Effector CD8-positive, alpha-beta T cell (primary cell): ENCODE data around the gene ANKRD29.
"Not testable (repeated sequence)": the region's sequence is repeated elsewhere in the genome, so short reads cannot be mapped to it uniquely, and the experiment has no call there.

Experiments used
- DNase-seq: peaks from one replicate; lab custom pipeline; 2025; lab: John Stamatoyannopoulos, UW

The ANKRD29 gene

DNA sequence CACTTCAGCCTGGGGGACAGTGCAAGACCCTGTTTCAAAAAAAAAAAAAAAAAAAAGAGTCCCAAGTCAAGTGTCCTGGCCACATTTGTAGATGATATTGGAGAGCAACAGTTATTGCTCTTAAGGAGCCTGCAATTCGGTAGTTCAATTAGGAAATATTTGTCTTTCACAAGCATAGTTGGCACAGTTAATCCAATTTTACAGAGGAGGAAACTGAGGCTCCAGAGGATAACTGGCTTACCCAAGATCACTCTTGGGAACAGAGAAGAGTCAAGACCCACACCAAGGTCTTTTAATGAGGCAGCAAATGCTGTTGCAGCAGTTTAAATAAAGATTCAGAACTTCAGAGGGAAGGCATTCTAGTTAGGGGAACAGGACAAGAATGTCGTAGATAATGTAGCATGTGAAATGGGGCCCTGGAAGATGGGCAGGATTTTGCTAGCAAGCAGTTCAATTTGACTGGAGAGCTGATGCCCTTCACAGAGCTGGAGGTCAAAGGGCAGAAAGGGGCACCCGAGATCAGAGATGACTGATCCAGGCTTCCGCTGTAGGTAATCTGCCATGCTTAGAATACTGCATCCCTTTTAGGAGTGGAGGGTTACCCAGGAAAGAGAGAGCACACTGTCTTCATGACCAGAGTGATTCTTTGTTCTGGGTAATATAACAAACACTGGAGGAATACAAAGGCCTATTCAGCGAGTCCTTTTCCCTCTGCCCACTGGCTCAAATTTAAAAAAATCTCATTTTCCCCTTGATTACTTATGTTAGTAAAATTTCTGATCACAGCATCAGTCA lies 79.4 kb downstream of the ANKRD29 start:
- no peak for DNase-seq

DNA sequence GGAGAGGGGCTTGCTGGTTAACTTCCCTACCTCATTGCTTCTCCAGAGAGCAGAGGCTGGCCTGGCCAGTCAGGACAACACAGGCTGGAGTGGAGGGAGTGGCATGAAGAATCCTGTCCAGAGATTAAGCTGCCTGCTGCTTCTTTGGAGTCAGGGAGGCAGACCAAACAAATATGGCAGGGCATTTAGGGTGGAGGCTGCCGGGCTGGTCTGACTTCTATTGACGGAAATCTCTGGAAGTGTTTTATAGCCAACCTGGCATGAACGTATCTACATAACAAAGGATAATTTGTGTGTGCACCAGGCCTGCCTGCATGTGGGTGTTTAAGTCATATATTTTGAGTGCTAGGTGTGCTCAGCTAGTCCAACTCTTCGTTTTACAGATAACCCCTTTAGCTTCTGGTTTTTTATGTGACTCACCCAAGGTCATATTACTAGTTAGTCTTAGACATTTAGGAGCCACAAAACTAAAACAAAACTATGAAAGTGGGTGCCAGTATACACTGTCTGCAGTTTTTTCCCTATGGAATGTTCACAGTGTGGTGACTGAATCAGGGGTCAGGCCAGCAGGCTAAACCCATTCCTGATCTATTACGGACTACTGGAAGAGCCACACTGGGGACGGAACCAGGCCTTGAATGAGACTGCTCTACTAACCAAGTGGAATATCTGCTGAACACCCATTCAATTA lies 81.9 kb downstream of the ANKRD29 start:
- no peak for DNase-seq

DNA sequence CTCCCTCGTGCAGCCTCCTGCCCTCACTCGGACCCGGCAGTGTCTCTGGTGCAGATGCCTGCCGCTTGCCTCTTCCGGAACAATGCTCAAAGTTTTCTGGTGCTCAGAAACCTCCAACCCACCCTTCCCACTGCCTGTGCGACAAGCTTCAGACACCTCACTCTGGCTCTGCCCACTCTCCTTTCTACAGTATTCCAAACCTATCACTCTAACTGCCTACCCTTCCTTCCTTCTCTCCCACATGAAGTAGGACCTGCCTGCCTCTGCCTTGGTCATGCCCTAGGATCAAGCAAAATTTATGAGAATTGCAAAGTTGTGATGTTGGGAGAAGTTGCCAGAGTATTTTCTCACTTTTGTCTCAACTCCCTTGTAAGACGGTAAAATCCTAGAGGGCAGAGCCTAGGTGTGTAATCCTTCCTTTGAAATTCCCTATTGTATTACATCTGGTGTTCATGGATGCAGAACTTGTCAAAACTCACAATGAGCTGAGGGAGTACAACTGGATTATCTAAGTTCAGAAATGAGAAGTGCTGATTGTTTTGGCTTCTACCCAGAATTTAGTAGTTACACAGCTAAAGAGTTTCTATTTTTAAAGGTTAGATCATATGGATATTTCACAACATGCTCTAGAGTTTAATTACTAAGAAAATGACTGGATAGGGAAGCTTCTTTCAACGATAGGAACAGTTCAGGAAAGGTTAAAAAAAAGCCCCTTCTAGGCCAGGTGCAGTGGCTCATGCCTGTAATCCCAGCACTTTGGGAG lies 83.6 kb downstream of the ANKRD29 start:
- DNase-seq, result no peak

DNA sequence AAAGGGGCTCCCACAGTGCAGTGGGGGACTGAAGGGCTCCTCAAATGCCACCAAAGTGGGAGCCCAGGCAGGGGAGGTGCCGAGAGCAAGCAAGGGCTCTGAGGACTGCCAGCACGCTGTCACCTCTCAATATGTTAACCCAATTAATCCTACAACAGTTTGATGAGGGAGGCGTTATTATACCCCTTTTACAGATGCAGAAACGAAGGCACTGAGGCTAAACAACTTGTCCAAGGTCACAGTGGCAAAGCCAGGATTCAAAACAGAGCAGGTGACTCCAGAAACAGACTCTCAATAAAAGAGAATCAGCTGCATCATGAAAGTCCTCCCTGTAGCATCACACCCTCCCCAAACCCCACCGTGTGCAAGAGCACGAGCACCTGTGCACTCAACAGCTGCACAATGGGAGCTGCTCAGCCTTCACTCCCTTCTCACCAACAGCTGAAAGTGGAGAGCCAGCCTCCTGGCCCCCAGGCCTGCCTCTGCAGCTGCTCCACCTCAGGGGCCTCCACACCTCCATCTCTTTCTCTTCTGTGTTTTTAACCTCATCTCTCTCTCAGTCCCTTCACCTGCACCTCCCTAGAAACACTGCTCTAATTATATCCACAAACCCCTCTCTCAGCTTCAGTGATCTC lies 84.5 kb downstream of the ANKRD29 start:
- no peak for DNase-seq

DNA sequence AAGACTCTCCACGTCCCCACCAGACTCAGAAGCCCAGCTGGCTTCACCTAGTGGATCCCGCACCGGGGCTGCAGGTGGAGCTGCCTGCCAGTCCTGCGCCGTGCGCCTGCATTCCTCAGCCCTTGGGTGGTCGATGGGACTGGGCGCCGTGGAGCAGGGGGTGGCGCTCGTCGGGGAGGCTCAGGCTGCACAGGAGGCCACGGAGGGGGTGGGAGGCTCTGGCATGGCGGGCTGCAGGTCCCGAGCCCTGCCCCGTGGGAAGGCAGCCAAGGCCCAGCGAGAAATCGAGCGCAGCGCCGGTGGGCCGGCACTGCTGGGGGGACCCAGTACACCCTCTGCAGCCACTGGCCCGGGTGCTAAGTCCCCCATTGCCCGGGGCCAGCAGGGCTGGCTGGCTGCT lies 85.2 kb downstream of the ANKRD29 start:
- not testable (repeated sequence) for DNase-seq

DNA sequence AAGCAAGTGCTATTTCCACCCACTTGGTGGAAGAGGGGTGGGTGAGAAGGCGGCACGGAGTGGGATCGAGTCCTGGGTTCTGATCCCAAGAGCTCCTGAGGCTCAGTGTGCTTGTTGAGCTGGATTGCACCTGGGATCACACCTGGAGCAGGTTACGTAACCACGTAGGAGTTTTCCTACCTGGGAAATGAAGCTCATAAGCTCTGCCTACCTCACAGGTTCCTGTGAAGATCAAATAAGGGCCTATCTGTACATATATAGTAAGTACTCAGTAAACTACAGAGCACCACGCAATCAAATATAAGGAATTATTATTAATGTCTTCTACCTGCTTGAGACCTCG lies 87.4 kb downstream of the ANKRD29 start:
- no peak for DNase-seq

DNA sequence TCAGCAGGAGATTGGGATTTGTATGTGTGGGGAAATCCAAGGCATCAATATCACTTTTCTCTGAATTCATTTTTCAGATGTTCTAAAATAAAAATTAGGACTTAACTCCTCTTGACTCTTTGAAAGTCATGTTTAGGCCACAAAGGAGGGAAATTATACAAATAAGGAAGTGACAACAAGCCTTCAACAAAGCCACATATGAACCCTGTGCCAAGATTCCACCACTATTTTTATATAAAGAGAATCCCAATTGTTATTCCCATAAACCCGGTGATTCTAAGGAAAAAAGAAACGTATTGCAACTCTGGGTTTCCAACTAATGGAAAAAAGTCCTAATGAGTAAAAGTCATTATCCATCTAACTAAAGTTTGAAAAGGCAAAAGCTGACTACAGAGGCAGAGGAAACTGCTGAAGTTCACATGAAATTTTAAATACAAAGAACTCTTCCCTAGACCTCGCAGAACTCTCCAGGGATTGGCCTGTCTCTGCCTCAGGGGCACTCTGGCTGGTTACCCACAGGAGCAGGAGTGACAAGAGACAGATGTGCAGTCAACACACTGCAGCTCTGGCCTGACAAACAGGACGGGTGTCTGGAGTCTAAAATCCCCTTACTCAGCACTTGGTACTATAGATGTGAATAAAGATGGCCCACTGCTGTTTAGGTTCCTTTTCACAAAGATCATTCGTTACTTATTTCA lies 88.0 kb downstream of the ANKRD29 start:
- no peak for DNase-seq

DNA sequence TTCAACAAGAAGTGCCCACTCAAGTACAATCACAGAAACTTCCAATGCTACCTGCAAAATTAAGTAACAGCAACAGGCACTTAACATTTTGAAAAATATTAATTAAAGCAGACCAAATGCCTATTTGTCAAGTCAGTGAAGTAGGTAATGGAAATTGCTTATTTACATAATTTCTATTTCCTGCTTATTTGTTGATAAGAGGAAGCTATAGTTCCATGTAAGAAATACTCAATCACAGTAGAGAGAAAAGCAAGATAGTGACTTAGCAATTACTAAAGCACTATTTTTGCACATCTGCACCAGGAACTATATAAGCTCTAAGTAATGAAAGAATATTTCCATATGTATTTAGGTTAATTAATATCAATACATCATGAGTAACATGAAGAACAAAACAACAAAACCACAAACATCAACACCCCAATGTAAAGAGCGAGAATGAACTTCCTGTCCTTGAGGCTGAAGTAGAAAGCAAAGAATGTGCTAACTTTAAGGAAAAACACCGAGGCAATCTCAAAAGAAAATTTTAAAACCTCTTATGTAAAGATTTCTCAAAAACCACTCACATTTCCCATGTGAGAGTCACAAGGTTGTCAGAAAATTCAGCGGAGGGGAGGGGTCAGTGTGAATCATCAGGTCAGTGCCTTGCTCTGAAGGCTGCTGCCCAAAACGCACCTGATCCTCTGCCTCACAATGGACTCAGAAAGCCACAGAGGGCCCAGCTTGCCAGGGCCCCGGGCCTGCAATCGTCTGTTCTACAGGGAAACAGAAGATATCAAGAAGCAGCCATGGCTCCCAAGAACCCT lies 88.9 kb downstream of the ANKRD29 start:
- DNase-seq, result no peak

DNA sequence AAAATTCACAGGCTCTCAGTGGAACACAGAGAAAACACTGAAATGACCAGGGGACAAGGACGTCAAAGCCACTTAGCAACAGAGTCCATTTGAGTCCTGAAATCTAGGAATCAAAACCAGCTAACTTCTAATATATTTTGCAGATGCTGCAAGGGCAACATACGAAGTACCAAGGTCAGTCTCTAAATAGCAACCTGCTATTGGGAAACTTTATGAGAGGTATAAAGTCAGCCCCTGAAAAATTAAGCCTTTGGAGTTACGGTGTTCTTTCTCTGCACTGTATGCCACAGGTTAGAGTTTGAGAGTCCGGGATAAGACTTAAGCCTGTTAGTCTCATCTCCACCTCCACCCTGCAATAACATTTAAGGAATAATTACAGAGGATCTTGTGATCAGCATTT lies 89.7 kb downstream of the ANKRD29 start:
- DNase-seq, result no peak

DNA sequence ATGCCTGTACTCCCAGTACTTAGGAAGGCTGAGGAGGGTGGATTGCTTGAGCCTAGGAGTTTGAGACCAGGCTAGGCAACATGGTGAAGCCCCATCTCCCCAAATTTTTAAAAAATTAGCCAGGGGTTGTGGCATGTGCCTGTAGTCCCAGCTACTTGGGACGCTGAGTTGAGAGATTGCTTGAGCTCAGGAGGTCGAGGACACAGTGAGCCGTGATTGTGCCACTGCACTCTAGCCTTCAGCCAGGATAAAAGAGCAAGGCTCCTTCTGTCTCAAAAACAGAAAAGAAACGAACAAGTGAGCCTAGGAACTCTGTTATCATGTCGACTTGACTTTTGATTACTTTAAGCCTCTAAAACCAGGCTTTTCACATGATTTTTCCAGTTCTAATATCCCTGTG lies 90.1 kb downstream of the ANKRD29 start:
- DNase-seq, result no peak

DNA sequence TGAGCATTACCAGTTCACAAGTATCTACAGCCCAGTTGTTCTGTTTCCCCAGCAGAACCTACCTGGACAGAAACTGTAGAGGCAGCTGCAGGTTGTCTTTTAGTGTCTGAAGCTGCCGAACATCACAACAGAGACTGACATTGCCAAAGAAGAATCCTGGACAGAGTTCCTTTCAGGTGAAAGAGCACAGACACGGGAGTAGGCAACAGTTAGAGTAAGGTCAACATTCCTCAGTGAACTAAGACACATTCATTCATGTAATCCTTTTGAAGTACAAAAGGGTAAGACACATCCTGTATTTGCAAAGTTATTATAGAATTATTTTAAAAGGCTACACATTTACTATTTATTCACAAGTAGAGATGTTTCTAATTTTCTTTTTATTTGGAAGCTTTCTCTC lies 90.7 kb downstream of the ANKRD29 start:
- no peak for DNase-seq

DNA sequence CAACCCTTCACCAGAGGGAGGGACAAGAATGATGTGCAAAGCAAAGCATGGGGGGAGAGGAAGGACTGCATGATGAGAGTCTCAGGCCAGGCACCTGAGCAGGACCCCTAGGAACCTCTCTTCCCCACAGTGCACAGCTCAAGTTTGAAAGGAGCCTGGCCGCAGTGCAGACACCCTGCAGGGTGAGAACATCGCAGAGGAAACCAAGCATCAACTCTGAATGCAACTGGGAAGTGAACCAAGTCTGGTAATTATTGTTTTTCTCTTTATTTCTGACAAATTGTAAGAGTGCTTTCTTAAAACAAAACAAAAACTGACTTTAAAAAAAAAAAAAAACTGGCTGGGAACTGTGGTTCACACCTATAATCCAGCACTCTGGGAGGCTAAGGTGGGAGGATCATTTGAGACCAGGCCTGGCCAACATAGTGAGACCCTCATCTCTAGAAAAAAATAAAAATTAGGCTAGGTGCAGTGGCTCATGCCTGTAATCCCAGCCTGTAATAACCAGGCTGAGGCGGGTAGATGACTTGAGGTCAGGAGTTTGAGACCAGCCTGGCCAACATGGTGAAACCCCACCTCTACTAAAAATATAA lies 91.7 kb downstream of the ANKRD29 start:
- DNase-seq, result no peak

DNA sequence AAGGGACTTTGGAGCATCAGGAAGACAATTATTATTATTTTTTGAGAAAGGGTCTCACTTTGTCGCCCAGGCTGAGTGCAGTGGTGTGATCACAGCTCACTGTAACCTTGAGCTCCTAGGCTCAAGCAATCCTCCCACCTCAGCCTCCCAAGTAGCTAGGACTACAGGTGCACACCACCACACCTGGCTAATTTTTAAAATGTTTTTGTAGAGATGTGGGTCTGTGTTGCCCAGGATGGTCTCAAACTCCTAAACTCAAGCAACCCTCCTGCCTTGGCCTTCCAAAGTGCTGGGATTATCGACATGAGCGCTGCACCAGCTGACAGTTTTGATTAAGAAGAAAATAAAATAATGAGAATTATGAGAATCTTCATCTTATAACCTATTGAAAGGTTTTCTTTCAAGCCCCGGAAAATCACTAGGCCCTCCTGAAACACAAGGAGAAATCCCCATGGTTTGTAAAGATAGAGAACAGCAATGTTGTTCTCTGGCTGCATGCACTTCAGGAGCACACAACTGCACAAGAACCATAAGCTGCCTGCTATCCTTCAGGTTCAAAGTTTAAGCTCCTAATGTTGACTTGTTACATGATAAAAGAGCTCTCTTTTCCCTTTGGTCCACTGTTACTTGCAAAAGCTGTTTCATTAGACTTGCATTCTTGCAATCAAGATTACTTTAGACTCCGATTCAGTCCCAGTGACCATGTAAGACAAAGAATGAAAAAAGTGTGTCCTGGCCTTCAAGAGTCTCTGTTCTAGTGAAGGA lies 93.2 kb downstream of the ANKRD29 start:
- DNase-seq, result no peak

DNA sequence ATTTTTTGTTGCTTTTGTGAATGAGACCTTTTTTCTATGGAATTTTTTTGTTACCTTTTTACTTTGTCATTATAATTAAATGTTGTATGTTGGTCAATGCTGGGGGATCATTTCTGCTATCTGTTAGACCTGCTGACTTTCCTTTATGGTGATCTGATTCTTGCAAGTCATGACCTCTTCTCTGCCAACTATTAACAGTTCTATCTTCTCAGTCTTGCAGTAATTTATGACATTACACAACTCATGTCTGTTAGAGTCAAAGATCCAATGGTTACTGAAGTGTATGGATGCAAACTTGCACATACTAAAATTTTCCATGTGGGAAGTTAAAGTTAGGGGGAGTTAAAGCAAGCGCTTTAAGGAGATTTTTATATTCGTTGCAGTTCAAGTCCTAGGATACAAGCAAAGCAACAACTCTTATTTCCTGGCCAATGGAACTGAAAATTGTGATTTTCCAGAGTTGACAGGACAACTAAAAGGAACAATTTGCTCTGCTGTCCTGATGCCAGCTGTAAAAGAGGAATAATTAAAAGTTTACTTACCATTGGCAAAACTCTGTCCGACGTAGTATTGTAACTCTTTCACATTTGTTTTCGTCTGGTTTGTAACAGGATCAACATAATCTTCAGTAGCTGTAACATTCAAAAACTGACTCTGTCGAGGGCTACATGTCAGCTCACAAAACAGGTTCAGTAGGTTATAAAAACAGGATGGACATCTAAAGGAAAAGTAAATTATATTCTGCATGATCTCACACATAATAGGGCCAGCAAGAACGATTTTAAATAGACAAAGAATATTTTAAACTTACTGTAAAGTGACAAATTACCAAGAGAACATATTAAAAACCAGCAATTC lies 94.2 kb downstream of the ANKRD29 start:
- no peak for DNase-seq

DNA sequence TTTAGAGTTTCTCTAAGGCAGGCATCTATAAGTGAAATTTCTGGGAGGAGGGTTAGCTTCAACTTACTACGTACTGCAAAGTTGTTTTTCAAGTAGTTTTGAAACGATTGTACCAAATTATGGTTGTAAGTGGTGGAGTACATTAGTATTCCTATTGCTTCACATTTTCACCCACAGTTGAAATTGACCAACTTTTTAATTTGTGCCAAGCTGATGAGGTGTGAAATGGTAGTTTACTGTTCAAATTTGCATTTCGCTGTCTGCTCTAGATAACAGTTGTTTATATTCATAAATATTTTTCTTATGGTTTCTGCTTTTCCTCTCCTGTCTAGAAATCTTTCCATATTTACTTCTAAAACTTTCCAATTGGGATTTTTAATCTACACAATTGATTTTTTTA lies 95.0 kb downstream of the ANKRD29 start:
- no peak for DNase-seq

DNA sequence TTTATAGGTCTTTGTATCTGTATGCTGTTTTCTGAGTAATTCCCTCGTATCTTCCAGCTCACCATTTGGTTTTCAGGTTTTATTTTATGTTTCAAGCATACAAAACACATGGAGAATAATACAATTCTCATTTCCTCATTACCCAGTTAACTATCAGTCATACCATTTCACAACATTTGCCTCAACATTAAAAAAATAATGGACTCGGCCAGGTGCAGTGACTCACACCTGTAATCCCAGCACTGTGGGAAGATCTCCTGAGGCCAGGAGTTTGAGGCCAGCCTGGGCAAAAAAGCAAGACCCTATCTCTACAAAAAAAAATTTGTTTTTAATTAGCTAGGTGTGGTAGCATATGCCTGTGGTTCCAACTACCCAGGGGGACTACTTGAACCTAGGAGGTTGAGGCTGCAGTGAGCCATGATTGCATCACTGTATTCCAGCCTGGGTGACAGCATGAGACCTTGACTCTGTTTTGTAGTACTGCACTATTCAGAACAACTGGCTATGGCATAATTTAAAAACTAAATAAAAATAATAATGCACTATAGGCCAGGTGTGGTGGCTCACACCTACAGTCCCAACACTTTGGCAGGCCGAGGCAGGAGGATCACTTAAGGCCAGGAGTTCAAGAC lies 96.7 kb downstream of the ANKRD29 start:
- no peak for DNase-seq

DNA sequence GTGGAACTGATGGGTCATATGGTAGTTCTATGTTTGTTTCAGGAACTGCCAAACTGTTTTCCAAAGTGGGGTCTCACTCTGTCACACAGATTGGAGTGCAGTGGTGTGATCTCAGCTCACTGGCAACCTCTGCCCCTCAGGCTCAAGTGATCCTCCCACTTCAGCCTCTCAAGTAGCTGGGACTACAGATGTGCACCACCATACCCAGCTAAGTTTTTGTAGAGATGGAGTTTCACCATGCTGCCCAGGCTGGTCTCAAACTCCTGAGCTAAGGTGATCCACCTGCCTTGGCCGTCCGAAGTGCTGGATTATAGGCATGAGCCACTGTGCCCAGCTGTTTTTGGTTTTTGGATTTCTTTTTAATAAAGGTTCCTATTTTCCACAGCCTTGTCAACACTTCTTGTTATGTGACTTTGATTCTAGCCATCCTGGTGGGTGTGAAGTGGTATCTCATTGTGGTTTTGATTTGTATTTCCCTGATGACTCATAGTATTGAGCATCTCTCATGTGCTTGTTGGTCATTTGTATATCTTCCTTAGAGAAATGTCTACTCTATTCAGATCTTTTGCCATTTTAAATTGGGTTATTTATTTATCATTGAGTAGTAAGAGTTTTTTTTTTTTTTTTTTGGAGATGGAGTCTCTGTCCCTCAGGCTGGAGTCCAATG lies 99.2 kb downstream of the ANKRD29 start:
- DNase-seq, result no peak

DNA sequence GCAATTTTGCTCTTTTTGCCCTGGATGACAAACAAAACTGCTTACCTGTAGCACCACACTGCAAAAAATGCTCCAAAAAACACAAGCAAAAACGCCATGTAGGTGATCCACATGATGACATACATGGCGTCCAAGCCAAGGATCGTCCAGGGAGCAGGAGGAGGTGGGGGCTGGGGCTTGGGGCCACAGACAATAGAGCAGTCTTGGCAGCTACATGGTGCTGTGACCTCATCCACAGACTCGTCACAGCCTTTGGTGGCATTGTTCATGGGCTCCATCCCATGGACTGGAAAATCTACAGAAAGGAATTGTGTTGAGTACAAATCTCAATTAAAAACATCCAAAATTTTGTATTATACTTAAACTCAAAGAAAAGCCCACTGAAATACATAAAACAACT lies 102.5 kb downstream of the ANKRD29 start:
- no peak for DNase-seq
